ENCODE results near the gene PNPLA2.

Gene PNPLA2

DNA sequence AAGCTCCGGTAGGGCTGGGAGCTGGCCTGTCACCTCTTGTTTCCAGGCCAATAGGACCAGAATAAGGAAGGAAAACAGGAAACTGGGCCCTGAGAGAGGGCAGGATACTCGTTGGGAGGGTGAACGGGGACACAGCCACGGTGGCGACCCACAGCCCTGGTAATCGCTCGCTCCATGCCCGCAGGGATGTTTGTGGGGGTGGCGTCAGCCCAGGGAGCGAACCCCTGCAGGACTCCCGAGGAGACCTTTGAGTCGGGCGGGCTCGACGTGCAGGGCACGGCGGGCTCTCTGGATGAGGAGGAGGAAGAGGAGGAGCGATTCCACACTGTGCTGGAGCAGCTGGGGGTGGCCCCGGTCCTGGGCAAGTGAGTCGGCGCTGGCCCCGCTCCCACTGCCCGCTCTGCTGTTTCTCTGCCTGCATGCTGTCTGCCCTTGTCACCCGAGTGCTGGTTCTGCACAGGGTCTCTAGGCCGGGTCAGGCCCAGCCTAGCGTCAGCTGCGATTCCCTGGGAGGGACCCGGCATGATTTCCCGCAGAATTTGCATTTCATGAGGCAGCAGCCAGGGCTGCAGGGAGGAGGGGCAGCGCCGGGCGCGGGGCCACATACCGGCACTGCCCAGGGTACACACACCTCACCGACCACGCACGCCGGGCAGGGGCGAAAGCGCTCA, 10.6 kb downstream of the PNPLA2 start:
- Histone ChIP-seq H3K27ac (no peak overlapping the region), H3K36me3 (ENCODE audit: insufficient read depth, low read length) (no peaks in the 10 kb centered on the region; the same call in 1 of the 2 replicates), H3K4me3 (peak overlapping the region; percentile 86), H3K9ac (ENCODE audit: insufficient read length) (no peak overlapping the region), H3K9me3 (ENCODE audit: low read depth, low read length) (no peaks in the 10 kb centered on the region)
- no peak for DNase-seq (ENCODE audit: low read depth, low spot score)
- TF ChIP-seq FOXP2 (optimal IDR thresholded peaks at IDR 0.05; ENCODE audit: control extremely low read depth, extremely low read length, insufficient read depth) (no peak), EZH2 (IDR thresholded peaks at IDR 0.05) (no peak), POLR2AphosphoS5 (IDR thresholded peaks at IDR 0.05; ENCODE audit: borderline replicate concordance, low read depth, low read length) (no peak)

DNA sequence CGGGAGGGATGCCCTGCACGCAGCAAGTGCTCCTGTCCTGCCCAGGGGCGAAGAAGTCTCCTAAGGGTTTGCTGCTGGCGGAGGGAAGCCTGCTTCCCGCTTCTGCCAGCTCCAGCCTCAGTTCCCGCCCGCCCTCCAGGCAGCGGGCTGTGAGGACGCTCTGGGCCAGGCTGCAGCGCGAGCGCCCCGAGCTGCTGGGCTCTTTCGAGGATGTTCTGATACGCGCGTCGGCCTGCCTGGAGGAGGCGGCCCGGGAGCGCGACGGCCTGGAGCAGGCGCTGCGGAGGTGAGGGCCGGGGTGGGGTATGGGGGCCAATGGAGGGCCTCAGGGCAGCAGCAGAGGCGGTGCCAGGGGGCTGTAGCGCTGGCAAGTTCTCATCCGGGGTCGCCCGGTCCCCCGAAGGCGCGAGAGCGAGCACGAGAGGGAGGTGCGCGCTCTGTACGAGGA, 11.2 kb downstream of the PNPLA2 start:
- H3K9ac ChIP-seq (ENCODE audit: insufficient read length), result no peak overlapping the region
- TF ChIP-seq POLR2AphosphoS5 (IDR thresholded peaks at IDR 0.05; ENCODE audit: borderline replicate concordance, low read depth, low read length) (peak; percentile 49; the same call in 1 of the 2 replicates), FOXP2 (optimal IDR thresholded peaks at IDR 0.05; ENCODE audit: control extremely low read depth, extremely low read length, insufficient read depth) (no peak)
- no peak for DNase-seq (ENCODE audit: low read depth, low spot score)
- H3K4me3 ChIP-seq, result peak overlapping the region; percentile 86
- H3K36me3 ChIP-seq (ENCODE audit: insufficient read depth, low read length), result no peaks in the 10 kb centered on the region
- no peak overlapping the region for H3K27ac ChIP-seq
- no peaks in the 10 kb centered on the region for H3K9me3 ChIP-seq (ENCODE audit: low read depth, low read length)

DNA sequence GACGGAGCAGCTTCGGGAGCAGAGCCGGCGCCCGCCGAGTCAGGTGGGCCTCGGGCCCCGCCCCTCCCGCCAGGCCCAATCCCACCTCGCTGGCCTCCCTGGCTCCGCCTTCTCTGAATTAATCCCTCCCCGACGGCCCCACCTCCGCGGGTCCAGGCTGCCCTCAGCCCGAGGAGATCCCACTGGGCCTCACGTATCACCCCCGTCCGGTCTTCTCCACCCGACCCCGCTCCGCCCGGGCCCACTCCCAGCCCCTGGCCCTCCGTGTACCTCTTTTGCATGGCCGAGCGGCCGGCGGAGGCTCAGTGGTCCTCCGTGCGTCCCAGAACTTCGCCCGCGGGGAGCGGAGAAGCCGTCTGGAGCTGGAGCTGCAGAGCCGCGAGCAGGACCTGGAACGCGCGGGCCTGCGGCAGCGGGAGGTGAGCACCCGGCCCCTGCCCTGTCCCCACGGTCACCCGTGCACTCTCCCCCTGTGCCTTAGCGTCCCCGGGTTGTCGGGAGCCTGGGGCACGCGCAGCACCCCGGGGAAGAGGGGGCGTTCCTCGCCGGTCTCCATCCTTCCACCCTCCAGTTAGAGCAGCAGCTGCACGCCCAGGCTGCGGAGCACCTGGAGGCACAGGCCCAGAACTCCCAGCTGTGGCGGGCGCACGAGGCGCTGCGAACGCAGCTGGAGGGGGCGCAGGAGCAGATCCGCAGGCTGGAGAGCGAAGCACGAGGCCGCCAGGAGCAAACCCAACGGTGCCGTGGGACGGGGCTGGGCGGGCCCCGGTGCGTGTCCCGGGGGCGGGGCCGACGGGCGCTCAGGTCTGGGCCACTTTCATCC, 11.8 kb downstream of the PNPLA2 start:
- no peak overlapping the region for H3K9ac ChIP-seq (ENCODE audit: insufficient read length)
- peak overlapping the region; percentile 86 for H3K4me3 ChIP-seq
- DNase-seq (ENCODE audit: low read depth, low spot score), result no peak
- no peaks in the 10 kb centered on the region for H3K36me3 ChIP-seq (ENCODE audit: insufficient read depth, low read length)
- no peak overlapping the region for H3K27ac ChIP-seq
- no peak for TF ChIP-seq FOXP2 (optimal IDR thresholded peaks at IDR 0.05; ENCODE audit: control extremely low read depth, extremely low read length, insufficient read depth)
- no peak for TF ChIP-seq EZH2 (IDR thresholded peaks at IDR 0.05)
- TF ChIP-seq POLR2AphosphoS5 (IDR thresholded peaks at IDR 0.05; ENCODE audit: borderline replicate concordance, low read depth, low read length), result peak; percentile 60; the same call in 1 of the 2 replicates
- H3K9me3 ChIP-seq (ENCODE audit: low read depth, low read length), result no peaks in the 10 kb centered on the region

DNA sequence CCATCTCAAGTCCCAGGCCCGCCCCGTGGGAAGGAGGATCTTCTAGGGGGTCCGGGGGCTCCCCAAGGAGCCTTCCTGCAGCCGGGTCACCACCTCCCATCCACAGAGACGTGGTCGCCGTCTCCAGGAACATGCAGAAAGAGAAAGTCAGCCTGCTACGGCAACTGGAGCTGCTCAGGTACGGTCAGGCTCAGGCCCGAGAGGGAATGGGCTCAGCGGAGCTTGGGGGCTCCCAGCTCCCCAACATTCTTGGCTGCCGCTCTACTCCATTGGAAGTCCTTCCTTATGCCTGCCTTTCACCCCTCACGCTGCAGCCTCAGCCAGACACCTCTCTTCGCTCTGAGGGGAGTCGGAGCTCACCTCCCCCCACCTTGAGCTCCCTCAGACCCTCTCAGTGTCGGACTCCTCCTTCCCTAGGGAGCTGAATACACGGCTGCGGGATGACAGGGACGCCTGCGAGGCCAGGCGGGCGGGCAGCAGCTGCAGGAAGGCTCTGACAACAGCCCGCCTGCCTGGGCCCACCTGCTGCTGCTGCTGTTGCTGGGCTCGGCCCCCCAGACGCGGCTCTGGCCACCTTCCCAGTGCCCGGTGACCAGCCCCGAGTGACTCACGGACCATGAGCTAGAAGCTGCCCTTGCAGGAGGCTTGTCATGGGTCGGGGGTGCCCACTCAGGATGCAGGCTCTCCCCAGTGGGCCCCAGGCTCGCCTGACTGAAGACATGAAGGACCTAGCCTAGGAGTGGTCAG, 12.6 kb downstream of the PNPLA2 start:
- TF ChIP-seq POLR2AphosphoS5 (IDR thresholded peaks at IDR 0.05; ENCODE audit: borderline replicate concordance, low read depth, low read length) (no peak), EZH2 (IDR thresholded peaks at IDR 0.05) (no peak)
- Histone ChIP-seq H3K9ac (ENCODE audit: insufficient read length) (no peak overlapping the region), H3K4me3 (peak overlapping the region; percentile 86), H3K27ac (no peak overlapping the region), H3K9me3 (ENCODE audit: low read depth, low read length) (no peaks in the 10 kb centered on the region), H3K36me3 (ENCODE audit: insufficient read depth, low read length) (no peaks in the 10 kb centered on the region)
- DNase-seq (ENCODE audit: low read depth, low spot score), result no peak

DNA sequence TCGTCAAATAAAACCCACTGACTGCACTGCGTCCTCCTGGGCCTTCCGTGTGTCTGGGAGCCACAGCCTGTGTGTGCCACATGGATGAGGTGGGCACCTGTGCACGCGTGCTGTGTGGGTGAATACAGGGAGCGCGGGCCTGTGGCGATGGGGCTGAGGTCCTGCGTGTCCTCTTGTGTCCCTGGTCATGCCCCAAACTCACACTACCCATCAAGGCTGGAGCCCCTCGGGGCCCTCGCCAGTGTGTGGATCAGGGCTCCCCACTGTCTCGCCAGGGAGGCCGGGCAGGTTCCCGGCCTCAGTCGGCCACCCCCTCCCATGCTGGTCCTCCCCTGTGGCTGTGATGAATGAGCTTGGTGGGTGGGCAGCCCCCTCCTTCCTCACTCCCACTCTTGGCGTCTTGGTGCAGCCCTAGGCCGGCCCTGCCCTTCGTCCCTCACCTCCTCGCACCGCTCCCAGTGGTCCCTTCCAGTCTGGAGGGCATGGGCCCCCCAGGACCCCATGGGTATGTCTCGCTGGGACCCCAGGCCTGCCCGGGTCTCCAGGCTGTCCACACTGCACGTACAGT, 13.3 kb downstream of the PNPLA2 start:
- Histone ChIP-seq H3K36me3 (ENCODE audit: insufficient read depth, low read length) (peaks cover 4% of the 10 kb centered on the region; the same call in 1 of the 2 replicates), H3K9ac (ENCODE audit: insufficient read length) (peak overlapping the region; percentile 57), H3K9me3 (ENCODE audit: low read depth, low read length) (no peaks in the 10 kb centered on the region), H3K27ac (no peak overlapping the region), H3K4me3 (peak overlapping the region; percentile 84)
- no peak for DNase-seq (ENCODE audit: low read depth, low spot score)
- TF ChIP-seq FOXP2 (optimal IDR thresholded peaks at IDR 0.05; ENCODE audit: control extremely low read depth, extremely low read length, insufficient read depth) (no peak), POLR2AphosphoS5 (IDR thresholded peaks at IDR 0.05; ENCODE audit: borderline replicate concordance, low read depth, low read length) (no peak), EZH2 (IDR thresholded peaks at IDR 0.05) (no peak)

DNA sequence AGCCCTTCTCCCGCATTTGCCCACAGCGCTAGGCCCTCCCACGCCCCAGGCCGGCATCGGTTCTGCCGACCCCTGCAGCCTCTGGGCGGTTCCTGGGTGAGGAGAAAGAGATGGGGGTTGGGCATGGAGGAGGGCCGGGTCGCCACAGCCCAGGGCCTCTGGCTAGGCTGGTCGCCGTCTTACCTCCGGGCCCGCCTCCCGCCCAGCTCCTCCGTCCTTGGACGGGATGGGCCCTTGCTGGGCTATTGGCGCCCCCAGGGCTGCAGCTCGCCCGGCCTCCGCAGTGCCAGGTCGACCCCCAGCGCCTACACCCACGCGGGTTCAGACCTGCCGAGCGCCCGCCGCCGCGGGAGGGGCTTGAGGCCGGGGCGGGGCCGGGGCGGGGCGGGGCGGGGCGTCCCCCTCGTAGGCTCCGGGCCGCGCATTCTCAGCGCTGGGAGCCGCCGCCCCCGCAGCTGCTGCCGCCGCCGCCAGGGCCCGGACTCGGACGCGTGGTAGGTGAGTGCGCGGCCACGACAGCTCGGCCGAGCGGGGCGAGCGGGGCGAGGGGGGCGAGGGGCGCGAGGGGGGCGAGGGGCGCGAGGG, 13.9 kb downstream of the PNPLA2 start, which contains the start of gene CD151:
CD151 (plus strand) TSS at position 424 of the 585 bp plus-strand sequence. CDS start 3,118 bp downstream, outside the sequence.
- Histone ChIP-seq H3K36me3 (ENCODE audit: insufficient read depth, low read length) (peaks cover 10% of the 10 kb centered on the region; the same call in 1 of the 2 replicates), H3K27ac (no peak within 1 kb of the TSS), H3K4me3 (peak within 1 kb of the TSS; percentile 84), H3K9ac (ENCODE audit: insufficient read length) (peak within 1 kb of the TSS; percentile 67), H3K9me3 (ENCODE audit: low read depth, low read length) (no peaks in the 10 kb centered on the region)
- no peak for DNase-seq (ENCODE audit: low read depth, low spot score)
- TF ChIP-seq POLR2AphosphoS5 (IDR thresholded peaks at IDR 0.05; ENCODE audit: borderline replicate concordance, low read depth, low read length) (peak; percentile 60; the same call in 1 of the 2 replicates), EZH2 (IDR thresholded peaks at IDR 0.05) (no peak)

DNA sequence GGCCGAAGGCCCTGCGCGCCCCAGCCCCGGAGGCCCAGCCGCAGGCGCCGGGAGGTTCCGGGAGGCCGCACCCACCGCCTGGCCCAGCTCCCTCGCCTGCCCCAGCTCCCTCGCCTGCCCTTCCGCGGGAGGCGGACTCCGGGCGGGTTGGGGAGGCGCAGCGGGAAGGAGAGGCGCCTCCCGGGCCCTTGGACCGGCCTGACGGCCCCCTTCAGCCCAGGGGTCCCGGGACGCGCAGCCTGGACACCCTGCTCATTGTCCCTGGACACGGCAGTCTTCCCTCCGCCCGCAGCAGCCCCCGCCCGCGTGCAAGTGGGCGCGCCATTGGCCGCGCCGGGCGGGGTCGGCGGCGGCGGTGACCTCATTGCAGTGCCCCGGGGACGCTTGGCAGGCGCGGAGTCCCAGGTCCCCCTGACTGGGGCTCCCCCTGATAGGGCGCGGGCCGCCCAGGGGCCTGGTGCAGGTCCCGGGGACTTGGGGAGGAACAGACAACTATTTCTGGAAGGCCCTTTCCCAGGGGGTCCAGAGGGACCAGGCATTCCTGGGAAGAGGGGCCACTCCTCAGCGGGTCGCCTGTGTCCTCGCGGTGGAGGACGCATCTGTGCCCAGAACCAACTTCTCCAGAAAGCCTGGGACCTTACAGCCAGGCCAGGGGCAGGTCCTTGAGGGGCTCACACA, 14.5 kb downstream of the PNPLA2 start:
- Histone ChIP-seq H3K36me3 (ENCODE audit: insufficient read depth, low read length) (peaks cover 15% of the 10 kb centered on the region; the same call in 1 of the 2 replicates), H3K27ac (no peak overlapping the region), H3K4me3 (peak overlapping the region; percentile 78), H3K9ac (ENCODE audit: insufficient read length) (peak overlapping the region; percentile 67), H3K9me3 (ENCODE audit: low read depth, low read length) (no peaks in the 10 kb centered on the region)
- no peak for TF ChIP-seq POLR2AphosphoS5 (IDR thresholded peaks at IDR 0.05; ENCODE audit: borderline replicate concordance, low read depth, low read length)
- no peak for DNase-seq (ENCODE audit: low read depth, low spot score)
